Measurements from ENCODE around the gene EFNB1. TPM values are rescaled to one million over a fixed set of nuclear protein-coding genes. Genes with fewer than 3 reads are reported as not detected.

The EFNB1 gene
- total and polyA plus RNA-seq, 10 donors, result 4.8 to 48.7 (median 29.9) TPM

DNA sequence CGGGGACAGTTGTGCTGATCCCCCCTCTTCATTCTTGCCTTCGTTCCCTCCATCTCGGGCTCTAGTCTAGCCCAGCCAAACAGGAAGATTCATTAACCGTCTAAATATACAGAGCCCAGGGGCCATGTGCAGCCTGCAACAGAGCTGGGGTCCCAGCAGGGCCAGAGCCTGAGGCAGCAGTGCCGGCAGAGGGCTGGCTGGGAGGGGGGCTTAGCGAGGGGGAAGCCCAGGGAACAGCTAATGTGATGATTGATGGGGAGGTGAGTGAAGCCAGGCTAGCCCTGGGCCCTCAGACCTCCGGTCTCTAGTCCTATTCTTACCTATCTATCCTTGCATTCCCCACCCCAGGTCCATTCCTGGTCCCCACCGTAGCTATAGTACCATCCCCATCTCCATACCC, 22.3 kb downstream of the EFNB1 start:
- Histone ChIP-seq H3K4me3 (no peak overlapping the region), H3K27ac (no peak overlapping the region), H3K36me3 (no peaks in the 10 kb centered on the region), H3K9me3 (no peaks in the 10 kb centered on the region), H3K4me1 (no peaks in the 10 kb centered on the region), H3K27me3 (replicated peaks in 1 of 7) (no peaks in the 10 kb centered on the region)
- TF ChIP-seq POLR2A (IDR thresholded peaks at IDR 0.05) (no peak), POLR2AphosphoS5 (IDR thresholded peaks at IDR 0.05) (no peak)
- TF ChIP-seq, protein P1, sequence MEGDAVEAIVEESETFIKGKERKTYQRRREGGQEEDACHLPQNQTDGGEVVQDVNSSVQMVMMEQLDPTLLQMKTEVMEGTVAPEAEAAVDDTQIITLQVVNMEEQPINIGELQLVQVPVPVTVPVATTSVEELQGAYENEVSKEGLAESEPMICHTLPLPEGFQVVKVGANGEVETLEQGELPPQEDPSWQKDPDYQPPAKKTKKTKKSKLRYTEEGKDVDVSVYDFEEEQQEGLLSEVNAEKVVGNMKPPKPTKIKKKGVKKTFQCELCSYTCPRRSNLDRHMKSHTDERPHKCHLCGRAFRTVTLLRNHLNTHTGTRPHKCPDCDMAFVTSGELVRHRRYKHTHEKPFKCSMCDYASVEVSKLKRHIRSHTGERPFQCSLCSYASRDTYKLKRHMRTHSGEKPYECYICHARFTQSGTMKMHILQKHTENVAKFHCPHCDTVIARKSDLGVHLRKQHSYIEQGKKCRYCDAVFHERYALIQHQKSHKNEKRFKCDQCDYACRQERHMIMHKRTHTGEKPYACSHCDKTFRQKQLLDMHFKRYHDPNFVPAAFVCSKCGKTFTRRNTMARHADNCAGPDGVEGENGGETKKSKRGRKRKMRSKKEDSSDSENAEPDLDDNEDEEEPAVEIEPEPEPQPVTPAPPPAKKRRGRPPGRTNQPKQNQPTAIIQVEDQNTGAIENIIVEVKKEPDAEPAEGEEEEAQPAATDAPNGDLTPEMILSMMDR (IDR thresholded peaks at IDR 0.05 in 8 of 11, conservative IDR thresholded peaks at IDR 0.05 in 3 of 11), result no peak
- intact Hi-C loops (cut with DNase I; ENCODE audit: low total_unique reads), result no loop called here
- 69 to 97% (median 81%) methylated on average over 7 to 8 of the region's 8 CpGs for WGBS, 5 donors
- DNase-seq, result no peak

DNA sequence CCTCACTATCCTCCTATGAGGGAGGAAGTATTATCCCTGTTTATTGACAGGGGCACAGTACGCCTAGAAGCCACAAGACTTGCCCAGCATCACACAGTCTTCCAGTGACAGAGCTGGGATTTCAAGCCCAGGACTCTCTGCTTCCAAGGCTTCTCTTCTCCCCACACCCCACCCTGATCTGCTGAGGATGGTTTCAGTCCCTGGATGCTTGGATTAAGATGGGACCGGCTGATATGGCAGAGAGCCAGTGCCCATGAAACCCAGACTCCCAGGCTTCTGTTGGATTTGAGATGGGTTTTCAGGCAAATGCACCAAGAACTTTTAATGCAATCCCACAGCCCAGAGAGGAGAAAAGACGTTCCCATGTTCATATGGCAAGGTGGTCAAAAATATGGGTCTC, 23.2 kb downstream of the EFNB1 start:
- Histone ChIP-seq H3K4me1 (no peaks in the 10 kb centered on the region), H3K36me3 (no peaks in the 10 kb centered on the region), H3K27ac (no peak overlapping the region), H3K4me3 (no peak overlapping the region), H3K27me3 (replicated peaks in 1 of 7) (no peaks in the 10 kb centered on the region), H3K9me3 (no peaks in the 10 kb centered on the region)
- DNase-seq, result no peak
- WGBS, 5 donors, result 63 to 94% (median 80%) methylated on average over 1 to 3 of the region's 3 CpGs
- TF ChIP-seq POLR2AphosphoS5 (IDR thresholded peaks at IDR 0.05) (no peak), POLR2A (IDR thresholded peaks at IDR 0.05) (no peak)
- TF ChIP-seq, protein P1 (IDR thresholded peaks at IDR 0.05 in 8 of 11, conservative IDR thresholded peaks at IDR 0.05 in 3 of 11), result no peak
- intact Hi-C loops (cut with DNase I; ENCODE audit: low total_unique reads), result no loop called here

DNA sequence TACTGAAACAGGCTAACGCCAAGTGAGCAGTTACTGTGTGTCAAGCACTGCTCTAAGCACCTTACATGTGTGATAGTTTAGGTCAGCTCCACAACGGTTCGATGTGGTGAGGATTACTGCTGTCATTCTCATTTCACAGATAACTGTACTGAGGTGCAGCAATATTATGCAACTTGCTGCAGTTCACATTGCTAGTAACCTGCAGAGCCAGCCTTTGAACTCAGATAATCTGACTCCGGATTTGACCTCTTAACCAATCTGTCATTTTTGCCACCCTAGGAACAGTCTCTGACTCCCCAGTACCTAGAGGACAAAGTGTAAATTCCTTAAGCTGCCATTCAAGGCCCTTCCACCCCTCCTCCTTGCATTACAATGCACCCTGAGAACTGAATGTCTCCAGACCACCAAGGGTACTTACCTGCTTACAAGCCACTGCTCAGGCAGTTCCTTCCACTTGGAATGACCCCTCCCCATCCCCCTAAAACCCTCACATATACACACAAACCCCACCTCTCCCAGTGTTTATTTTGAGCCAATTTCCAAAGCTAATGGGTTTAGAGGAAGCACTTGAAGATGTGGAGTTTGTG, 24.9 kb downstream of the EFNB1 start:
- intact Hi-C loops (cut with DNase I; ENCODE audit: low total_unique reads), result no loop called here
- H3K4me1 ChIP-seq, result no peaks in the 10 kb centered on the region
- no peaks in the 10 kb centered on the region for H3K27me3 ChIP-seq (replicated peaks in 1 of 7)
- DNase-seq, result no peak
- H3K36me3 ChIP-seq, result no peaks in the 10 kb centered on the region
- no peak overlapping the region for H3K4me3 ChIP-seq
- H3K27ac ChIP-seq, result no peak overlapping the region
- H3K9me3 ChIP-seq, result no peaks in the 10 kb centered on the region
- TF ChIP-seq POLR2A (IDR thresholded peaks at IDR 0.05) (no peak), POLR2AphosphoS5 (IDR thresholded peaks at IDR 0.05) (no peak)
- TF ChIP-seq, protein P1 (IDR thresholded peaks at IDR 0.05 in 8 of 11, conservative IDR thresholded peaks at IDR 0.05 in 3 of 11), result no peak
- WGBS, 5 donors, result 72 to 83% (median 81%) methylated on average over 4 of the region's 4 CpGs

DNA sequence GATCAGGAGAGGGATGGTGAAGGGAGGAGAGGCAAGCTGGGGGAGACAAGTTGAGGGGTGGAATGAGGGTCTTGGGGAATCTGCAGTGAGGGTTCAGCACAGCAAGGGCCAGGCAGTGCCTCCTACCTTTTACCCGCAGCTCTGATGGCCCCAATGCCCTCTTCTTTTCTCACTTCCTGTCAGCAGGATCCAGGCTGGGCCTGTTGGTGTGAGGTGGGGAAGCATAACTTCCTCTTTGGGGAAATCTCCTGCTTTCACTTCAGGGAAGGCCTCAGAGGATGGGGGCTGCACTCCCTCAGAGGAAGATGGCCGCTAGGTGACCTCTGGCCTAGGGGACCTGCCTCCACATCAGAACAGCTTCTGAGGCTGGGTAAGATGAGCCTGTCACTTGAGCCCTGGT, 36.5 kb downstream of the EFNB1 start:
- Histone ChIP-seq H3K27me3 (replicated peaks in 1 of 7) (no peaks in the 10 kb centered on the region), H3K4me1 (no peaks in the 10 kb centered on the region), H3K4me3 (no peak overlapping the region), H3K27ac (no peak overlapping the region), H3K9me3 (no peaks in the 10 kb centered on the region), H3K36me3 (no peaks in the 10 kb centered on the region)
- 14 to 49% (median 43%) methylated on average over 1 to 2 of the region's 2 CpGs for WGBS, 5 donors
- no peak for TF ChIP-seq POLR2AphosphoS5 (IDR thresholded peaks at IDR 0.05)
- TF ChIP-seq, protein P1 (IDR thresholded peaks at IDR 0.05 in 8 of 11, conservative IDR thresholded peaks at IDR 0.05 in 3 of 11), result no peak
- no peak for TF ChIP-seq POLR2A (IDR thresholded peaks at IDR 0.05)
- DNase-seq, result no peak
- intact Hi-C loops (cut with DNase I; ENCODE audit: low total_unique reads), result no loop called here

All from spleen (tissue), 11 donors.